ENCODE data around the gene GTPBP4.

The GTPBP4 gene

DNA sequence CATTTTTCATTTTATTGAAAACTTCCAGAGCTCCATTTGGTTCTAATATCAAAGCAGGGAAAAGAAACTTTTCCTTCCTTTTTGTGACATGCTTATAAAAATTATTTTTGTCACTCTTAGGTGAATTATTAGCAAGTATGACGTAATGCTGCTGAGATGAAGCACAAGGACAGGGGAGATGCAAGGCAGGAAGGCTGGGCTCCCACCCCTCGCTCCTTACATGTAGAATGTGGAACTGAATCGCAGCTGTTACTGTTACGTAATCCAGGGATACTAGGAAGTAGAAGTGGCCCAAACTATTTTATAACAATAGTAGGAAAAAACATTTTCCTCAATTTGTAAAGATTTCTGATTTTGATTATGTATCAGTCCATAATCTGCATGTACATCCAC is 17.1 kb upstream of the GTPBP4 start:
- Histone ChIP-seq H4K20me1 (ENCODE audit: insufficient read depth, low read length) (no peaks in the 10 kb centered on the region), H2AFZ (ENCODE audit: low read length) (no peak overlapping the region), H3K9me2 (ENCODE audit: low read depth, low read length) (no peaks in the 10 kb centered on the region), H3K27me3 (ENCODE audit: insufficient read depth, low read length) (no peaks in the 10 kb centered on the region; the same call in 1 of the 2 replicates), H3K79me2 (ENCODE audit: insufficient read depth, low read length) (no peaks in the 10 kb centered on the region), H3K9me3 (ENCODE audit: low read length) (no peaks in the 10 kb centered on the region), H3K36me3 (ENCODE audit: insufficient read depth, low read length) (no peaks in the 10 kb centered on the region; the same call in 1 of the 2 replicates), H3K4me1 (ENCODE audit: insufficient read depth, low read length, severe bottlenecking) (peaks cover 14% of the 10 kb centered on the region), H3K4me3 (ENCODE audit: low read depth, low read length, poor library complexity, severe bottlenecking) (no peak overlapping the region), H3K27ac (ENCODE audit: low read depth, low read length, poor library complexity, severe bottlenecking) (no peak overlapping the region), H3K4me2 (ENCODE audit: low read length) (no peak overlapping the region), H3K9ac (ENCODE audit: low read length) (no peak overlapping the region), H3F3A (ENCODE audit: insufficient read depth, low read length) (no peaks in the 10 kb centered on the region)
- TF ChIP-seq CTCF (IDR thresholded peaks at IDR 0.05; ENCODE audit: low read length) (no peak), EZH2 (IDR thresholded peaks at IDR 0.05; ENCODE audit: borderline replicate concordance, low read length) (no peak)

- H4K20me1 ChIP-seq (ENCODE audit: insufficient read depth, low read length) = no peaks in the 10 kb centered on the region
- no peak overlapping the region for H2AFZ ChIP-seq (ENCODE audit: low read length)
- H3K4me2 ChIP-seq (ENCODE audit: low read length) = no peak overlapping the region
- no peak overlapping the region for H3K27ac ChIP-seq (ENCODE audit: low read depth, low read length, poor library complexity, severe bottlenecking)
- H3K79me2 ChIP-seq (ENCODE audit: insufficient read depth, low read length) = no peaks in the 10 kb centered on the region
- no peaks in the 10 kb centered on the region for H3K9me3 ChIP-seq (ENCODE audit: low read length)
- no peak overlapping the region for H3K9ac ChIP-seq (ENCODE audit: low read length)
- H3K9me2 ChIP-seq (ENCODE audit: low read depth, low read length) = no peaks in the 10 kb centered on the region
- no peak overlapping the region for H3K4me3 ChIP-seq (ENCODE audit: low read depth, low read length, poor library complexity, severe bottlenecking)
- no peak for TF ChIP-seq EZH2 (IDR thresholded peaks at IDR 0.05; ENCODE audit: borderline replicate concordance, low read length)
- TF ChIP-seq CTCF (IDR thresholded peaks at IDR 0.05; ENCODE audit: low read length) = no peak
- H3K4me1 ChIP-seq (ENCODE audit: insufficient read depth, low read length, severe bottlenecking) = peaks cover 14% of the 10 kb centered on the region
- no peaks in the 10 kb centered on the region; the same call in 1 of the 2 replicates for H3K27me3 ChIP-seq (ENCODE audit: insufficient read depth, low read length)
- H3K36me3 ChIP-seq (ENCODE audit: insufficient read depth, low read length) = no peaks in the 10 kb centered on the region; the same call in 1 of the 2 replicates
- H3F3A ChIP-seq (ENCODE audit: insufficient read depth, low read length) = no peaks in the 10 kb centered on the region
Measured at GRCh38 chr10:971613-972012, 16.6 kb upstream of the GTPBP4 start.

DNA sequence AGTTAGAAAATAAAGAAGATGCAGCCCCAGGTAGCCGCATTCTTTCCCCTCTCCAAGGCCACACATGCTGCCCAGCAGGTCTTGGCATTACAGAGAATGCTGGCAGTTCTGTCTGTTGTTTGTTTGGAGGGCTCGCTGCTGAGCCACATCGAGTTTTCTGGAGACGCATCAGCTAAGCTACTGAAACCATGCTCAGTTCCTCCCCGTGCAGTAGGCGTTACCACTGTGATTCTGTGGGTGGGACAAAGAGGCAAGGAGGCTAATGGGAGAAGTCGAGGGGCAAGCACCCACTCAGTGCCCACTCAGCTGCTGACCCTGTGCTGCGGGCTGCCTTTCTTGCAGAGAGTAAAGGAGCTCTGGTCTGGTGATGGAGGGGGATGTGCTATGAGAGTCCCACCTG is 15.5 kb upstream of the GTPBP4 start:
- Histone ChIP-seq H3K79me2 (ENCODE audit: insufficient read depth, low read length) (no peaks in the 10 kb centered on the region), H3F3A (ENCODE audit: insufficient read depth, low read length) (no peaks in the 10 kb centered on the region), H3K4me3 (ENCODE audit: low read depth, low read length, poor library complexity, severe bottlenecking) (no peak overlapping the region), H3K4me2 (ENCODE audit: low read length) (peak overlapping the region; percentile 33; the same call in 1 of the 2 replicates), H3K9ac (ENCODE audit: low read length) (no peak overlapping the region), H3K9me3 (ENCODE audit: low read length) (no peaks in the 10 kb centered on the region), H3K27ac (ENCODE audit: low read depth, low read length, poor library complexity, severe bottlenecking) (no peak overlapping the region), H3K27me3 (ENCODE audit: insufficient read depth, low read length) (no peaks in the 10 kb centered on the region; the same call in 1 of the 2 replicates), H4K20me1 (ENCODE audit: insufficient read depth, low read length) (no peaks in the 10 kb centered on the region), H3K9me2 (ENCODE audit: low read depth, low read length) (no peaks in the 10 kb centered on the region), H3K4me1 (ENCODE audit: insufficient read depth, low read length, severe bottlenecking) (peaks cover 14% of the 10 kb centered on the region), H3K36me3 (ENCODE audit: insufficient read depth, low read length) (no peaks in the 10 kb centered on the region; the same call in 1 of the 2 replicates), H2AFZ (ENCODE audit: low read length) (no peak overlapping the region)
- TF ChIP-seq EZH2 (IDR thresholded peaks at IDR 0.05; ENCODE audit: borderline replicate concordance, low read length) = no peak
- no peak for TF ChIP-seq CTCF (IDR thresholded peaks at IDR 0.05; ENCODE audit: low read length)
